IPS-18a (cell line): Measurements from ENCODE around the gene DOCK11.
"Not testable (repeated sequence)": the region's sequence is repeated elsewhere in the genome, so short reads cannot be mapped to it uniquely, and the experiment has no call there.

ENCODE experiments used
- H3K27ac ChIP-seq: one replicate; pipeline ENCODE4 v1.5.1; 2013; ENCODE audit warnings: low read length
- H3K27me3 ChIP-seq: one replicate; pipeline ENCODE4 v1.6.1; 2013; ENCODE audit warnings: mild to moderate bottlenecking, low read length; ENCODE audit not compliant: control insufficient read depth, insufficient read depth
- H3K36me3 ChIP-seq: one replicate; pipeline ENCODE4 v1.6.1; 2013; ENCODE audit warnings: low read depth, low read length; ENCODE audit not compliant: control insufficient read depth
- H3K4me1 ChIP-seq: one replicate; pipeline ENCODE4 v1.6.1; 2013; ENCODE audit warnings: low read depth, low read length; ENCODE audit not compliant: control insufficient read depth
- H3K4me3 ChIP-seq: one replicate; pipeline ENCODE4 v1.5.1; 2013; ENCODE audit warnings: low read length
- H3K9ac ChIP-seq: one replicate; pipeline ENCODE4 v1.6.1; 2013; ENCODE audit warnings: mild to moderate bottlenecking, low read length, moderate library complexity
- H3K9me3 ChIP-seq: one replicate; pipeline ENCODE4 v1.6.1; 2013; ENCODE audit warnings: low read depth, low read length; ENCODE audit not compliant: control insufficient read depth

Gene DOCK11

DNA sequence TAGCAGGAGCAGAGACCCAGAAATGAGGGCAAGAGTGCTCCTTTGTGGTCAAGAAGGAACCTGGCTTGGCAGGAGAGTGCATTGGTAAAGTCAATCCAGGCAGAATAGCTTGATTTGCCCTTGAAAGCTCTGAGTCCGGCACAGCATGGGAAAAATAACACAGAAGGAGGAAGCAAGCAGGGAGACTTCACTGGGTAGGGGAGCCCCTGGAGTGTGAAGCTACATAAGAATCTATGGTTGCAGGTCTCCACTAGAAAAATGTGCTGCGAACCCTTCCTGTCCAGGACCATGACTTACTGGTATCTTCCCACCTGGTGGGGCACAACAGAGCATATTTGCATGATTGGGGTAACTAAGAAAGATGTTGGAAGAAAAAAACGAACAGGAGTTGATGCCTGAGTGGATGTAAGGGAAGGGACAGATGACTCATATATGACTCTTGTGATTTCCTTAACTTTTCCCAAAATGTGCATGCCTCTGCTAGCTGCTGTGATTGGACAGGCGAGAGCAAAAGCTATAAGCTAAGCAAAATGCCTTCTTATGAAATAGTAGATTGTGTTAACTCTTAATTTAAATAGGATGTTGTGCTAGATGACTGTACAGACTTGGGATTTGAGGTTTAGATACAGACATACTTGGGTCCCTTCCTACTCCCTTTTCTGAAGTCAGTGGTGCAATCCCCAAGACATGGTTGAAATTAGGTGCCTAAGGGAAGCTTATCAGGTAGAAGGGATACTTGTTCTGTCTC is 235.1 kb downstream of the DOCK11 start:
- H3K4me1 ChIP-seq: no peaks in the 10 kb centered on the region
- H3K27ac ChIP-seq: no peak overlapping the region
- no peaks in the 10 kb centered on the region for H3K36me3 ChIP-seq
- peaks cover 14% of the 10 kb centered on the region for H3K9me3 ChIP-seq
- H3K4me3 ChIP-seq: no peak overlapping the region
- no peak overlapping the region for H3K9ac ChIP-seq
- H3K27me3 ChIP-seq: peaks cover 24% of the 10 kb centered on the region

- Histone ChIP-seq H3K9me3 (peaks cover 15% of the 10 kb centered on the region), H3K27me3 (peaks cover 24% of the 10 kb centered on the region)
- not testable (repeated sequence) for H3K4me3 ChIP-seq, H3K9ac ChIP-seq, H3K36me3 ChIP-seq, H3K27ac ChIP-seq, H3K4me1 ChIP-seq
These were observed 236.9 kb downstream of the DOCK11 start for GRCh38 chrX:118732551-118732950.

GRCh38 chrX:118734909-118735308 is 239.3 kb downstream of the DOCK11 start:
- H3K4me1 ChIP-seq: no peaks in the 10 kb centered on the region
- no peaks in the 10 kb centered on the region for H3K36me3 ChIP-seq
- peaks cover 3% of the 10 kb centered on the region for H3K27me3 ChIP-seq
- peaks cover 12% of the 10 kb centered on the region for H3K9me3 ChIP-seq
- H3K27ac ChIP-seq: no peak overlapping the region
- H3K9ac ChIP-seq: no peak overlapping the region
- H3K4me3 ChIP-seq: no peak overlapping the region
